Measurements from ENCODE around the gene AP1S3.
A peak's percentile ranks its signal among the peaks of the same experiment; 100 is the strongest.

Gene AP1S3

GRCh38 chr2:223760838-223761502 is 76.4 kb downstream of the AP1S3 start:
- DNase-seq (ENCODE audit: low read depth in 2 of 2), result peak in 1 of 2 donors; percentile 3

DNA sequence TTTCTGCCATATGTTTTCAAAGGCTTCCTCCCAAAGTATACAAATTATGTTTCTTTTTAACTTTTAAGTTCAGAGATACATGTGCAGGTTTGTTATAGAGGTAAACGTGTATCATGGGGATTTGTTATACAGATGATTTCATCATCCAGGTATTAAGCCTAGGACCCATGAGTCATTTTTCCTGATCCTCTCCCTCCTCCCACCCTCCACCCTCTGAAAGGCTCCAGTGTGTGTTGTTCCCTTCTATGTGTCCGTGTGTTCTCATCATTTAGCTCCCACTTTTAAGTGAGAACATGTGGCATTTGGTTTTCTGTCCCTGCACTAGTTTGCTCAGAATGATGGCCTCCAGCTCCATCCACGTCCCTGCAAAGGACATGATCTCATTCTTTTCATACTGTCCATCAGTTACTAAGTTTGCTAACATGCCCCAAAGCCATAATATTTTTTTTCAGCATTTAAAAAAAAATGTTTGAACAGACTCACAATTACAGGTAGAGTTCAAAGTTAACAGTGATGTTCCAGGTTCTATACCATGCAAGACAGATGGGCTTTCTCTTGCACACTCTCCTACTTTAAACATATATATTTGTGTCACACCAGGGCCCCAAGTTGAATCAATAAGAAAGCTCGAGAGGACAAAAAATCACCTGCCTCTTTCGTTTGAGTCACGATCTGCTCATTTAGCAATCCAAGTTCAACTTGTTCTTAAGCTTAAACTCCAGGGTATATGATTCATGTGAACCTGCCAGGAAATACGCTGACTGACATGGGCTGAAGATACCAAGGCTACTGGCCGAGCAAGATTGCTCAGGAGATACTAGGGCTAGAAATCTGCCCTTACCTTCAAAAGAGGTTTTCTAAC is 77.6 kb downstream of the AP1S3 start:
- no peak for DNase-seq (ENCODE audit: low read depth in 2 of 2)

GRCh38 chr2:223758131-223758840 is 79.1 kb downstream of the AP1S3 start:
- no peak for DNase-seq (ENCODE audit: low read depth in 2 of 2)

DNA sequence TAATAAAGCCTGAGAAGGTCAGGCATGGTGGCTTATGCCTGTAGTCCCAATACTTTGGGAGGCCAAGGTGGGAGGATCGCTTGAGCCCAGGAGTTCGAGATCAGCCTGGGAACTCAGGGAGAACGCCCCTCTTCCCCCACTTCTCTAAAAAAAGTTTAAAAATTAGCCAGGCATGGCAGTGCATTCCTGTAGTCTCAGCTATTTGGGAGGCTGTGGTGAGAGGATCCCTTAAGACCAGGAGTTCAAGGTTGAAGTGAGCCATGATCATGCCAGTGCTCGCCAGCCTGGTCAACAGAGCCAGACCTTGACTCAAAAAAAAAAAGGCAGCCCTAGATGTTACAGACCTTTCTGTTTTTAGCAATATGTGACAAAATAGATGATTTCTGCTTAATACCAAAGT is 83.4 kb downstream of the AP1S3 start:
- DNase-seq (ENCODE audit: low read depth in 2 of 2), result no peak

- DNase-seq (ENCODE audit: low read depth in 2 of 2), result no peak
These were observed 86.4 kb downstream of the AP1S3 start for GRCh38 chr2:223751012-223751411.

DNA sequence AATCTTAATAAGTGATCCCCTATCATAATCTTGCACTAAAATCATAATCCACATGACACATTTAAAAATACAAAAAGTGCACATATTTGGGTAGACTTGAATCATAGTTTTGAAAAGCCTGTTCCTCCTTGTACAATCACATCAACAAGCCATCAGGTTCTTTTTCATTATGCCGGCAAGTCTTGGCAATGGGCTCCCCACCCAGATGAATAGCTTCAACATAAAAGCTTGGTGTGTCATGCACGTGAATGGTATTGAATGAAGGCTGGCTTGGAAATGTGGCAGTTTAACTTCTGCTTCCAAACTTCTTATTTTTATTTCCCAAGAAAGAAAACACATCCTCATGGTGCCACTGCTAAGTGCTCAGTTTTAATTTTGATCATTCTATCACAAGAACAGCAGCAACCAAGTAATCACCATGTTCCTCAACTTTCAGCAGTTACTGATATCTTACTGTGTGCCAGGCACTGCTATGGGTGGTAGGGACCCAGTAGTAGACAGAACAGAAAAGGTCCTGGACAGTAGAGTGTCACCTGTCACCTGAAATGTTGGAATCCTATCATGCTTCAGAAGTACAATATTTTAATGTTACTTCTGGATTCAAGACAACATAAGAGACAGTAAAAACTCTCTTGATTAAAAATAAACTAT is 89.9 kb downstream of the AP1S3 start:
- no peak for DNase-seq (ENCODE audit: low read depth in 2 of 2)

DNA sequence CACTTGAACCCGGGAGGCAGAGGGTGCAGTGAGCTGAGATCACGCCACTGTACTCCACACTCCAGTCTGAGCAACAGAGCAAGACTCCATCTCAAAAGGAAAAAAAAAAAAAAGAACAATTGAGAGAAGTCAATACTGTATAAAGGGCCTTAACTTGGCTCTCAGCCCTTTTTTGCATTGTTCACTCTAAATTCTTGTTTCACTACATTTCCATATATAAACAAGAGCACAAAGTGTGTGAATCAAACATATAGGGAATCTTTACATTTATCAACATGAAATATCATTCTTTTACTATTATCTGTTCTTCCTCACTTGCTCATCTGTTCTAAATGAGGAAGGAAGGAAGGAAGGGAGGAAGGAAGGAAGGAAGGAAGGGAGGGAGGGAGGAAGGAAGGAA is 90.8 kb downstream of the AP1S3 start:
- no peak for DNase-seq (ENCODE audit: low read depth in 2 of 2)

DNA sequence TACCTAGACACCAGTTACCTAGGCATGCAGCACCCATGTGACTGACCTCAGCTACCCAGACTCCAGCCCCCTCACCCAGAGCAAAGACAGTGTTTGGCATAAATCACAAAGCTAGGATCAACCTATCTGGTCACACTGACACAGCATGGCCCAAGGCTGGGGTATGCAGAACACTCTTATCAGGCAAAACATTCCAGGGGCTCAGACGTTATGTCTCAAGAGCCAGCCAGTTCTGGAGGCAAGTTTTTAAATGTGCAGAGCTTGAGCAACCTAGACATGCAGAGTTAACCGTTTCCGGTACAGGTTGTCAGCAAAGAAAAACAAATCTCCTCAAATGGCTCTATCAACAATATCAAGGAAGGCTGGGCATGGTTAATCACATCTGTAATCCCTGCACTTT is 92.8 kb downstream of the AP1S3 start:
- DNase-seq (ENCODE audit: low read depth in 2 of 2), result no peak

DNA sequence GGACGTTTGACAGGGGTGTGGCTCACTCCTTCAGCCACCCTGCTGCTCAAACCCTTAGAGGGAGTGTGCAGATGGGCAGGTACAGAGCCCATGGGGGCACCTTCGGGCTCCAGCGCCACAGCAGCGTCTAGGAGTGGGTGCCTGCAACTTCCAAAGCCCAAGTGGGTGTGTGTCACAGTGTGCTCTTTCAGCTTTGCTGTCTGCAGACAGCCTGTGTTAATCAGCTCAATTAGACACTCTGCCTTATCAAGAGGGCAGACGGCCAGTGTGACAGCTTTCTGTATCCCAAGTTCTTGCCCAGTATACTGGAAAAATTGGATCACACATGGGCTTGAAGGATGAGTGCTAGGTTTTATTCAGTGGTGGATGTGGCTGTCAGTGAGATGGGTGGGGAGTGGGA is 96.7 kb downstream of the AP1S3 start:
- DNase-seq (ENCODE audit: low read depth in 2 of 2), result no peak

DNA sequence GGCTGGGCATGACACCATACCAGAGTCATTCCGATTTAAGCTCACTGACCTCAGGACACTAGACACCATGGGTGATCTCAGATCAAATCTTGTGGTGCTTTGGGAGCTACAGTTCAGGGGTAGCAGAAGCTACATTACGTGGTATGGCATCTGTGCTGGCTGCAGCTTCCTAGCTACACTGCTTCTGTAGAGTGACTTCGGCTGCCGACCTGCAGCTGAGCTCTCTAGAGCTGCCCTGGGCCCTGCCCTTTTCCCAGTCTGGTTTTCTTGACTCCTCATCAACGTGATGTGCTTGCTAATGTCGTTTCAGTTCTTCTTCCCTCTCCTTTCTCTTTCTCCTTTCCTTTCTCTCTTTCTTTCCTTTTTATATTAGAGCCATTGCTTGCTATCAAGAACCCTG is 100.2 kb downstream of the AP1S3 start:
- no peak for DNase-seq (ENCODE audit: low read depth in 2 of 2)

GRCh38 chr2:223736488-223736887 is 100.9 kb downstream of the AP1S3 start:
- DNase-seq (ENCODE audit: low read depth in 2 of 2), result no peak

GRCh38 chr2:223735659-223736244 is 101.6 kb downstream of the AP1S3 start:
- no peak for DNase-seq (ENCODE audit: low read depth in 2 of 2)

DNA sequence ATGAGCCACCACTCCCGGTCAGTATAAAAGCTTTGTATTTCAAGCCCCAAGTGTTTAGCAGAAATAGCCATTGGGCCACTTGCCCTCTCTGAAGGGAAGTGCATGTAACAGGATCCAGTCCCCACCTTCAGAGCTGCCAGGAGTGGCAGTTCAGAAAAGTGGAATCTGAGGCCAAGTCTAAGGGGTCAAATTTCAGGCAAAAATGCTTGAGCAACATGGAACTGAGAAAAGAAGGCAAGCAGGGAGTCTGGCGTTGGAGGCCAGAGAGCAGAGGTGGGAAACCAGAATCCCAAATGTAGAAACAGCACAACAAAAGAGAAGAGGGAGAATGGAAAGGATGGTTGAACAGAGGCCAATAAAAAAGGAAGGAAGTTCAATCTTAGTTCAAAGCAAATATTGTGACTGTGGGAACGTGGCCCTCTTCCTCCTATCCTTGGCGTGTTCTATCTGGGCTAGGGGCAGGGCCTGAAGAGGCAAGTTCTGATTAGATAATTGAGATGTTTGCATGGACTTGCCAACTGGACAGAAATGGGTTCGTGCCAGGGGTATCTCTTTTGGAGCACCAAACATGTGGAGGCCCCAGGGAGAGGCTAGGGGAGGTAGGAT is 102.2 kb downstream of the AP1S3 start:
- no peak for DNase-seq (ENCODE audit: low read depth in 2 of 2)

DNA sequence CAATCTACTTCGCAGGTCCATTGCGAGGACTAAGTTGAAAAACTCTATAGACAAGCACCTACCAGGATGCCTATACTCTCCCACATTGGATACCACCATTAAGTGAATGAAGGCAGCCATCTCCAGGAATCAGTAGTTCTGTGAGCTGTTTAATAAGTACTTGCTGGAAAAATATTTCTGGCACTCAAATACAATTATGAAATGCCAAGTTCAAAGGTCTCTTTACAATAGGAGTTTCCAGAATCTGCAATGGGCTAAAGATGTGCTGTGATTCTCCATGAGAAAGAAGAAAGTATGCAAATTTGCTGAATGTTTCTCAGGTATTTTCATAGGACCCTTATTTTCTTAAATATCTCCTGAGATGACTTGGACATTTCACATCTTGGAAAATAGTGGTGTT is 103.0 kb downstream of the AP1S3 start:
- no peak for DNase-seq (ENCODE audit: low read depth in 2 of 2)

GRCh38 chr2:223732346-223732745 is 105.0 kb downstream of the AP1S3 start:
- no peak for DNase-seq (ENCODE audit: low read depth in 2 of 2)

DNA sequence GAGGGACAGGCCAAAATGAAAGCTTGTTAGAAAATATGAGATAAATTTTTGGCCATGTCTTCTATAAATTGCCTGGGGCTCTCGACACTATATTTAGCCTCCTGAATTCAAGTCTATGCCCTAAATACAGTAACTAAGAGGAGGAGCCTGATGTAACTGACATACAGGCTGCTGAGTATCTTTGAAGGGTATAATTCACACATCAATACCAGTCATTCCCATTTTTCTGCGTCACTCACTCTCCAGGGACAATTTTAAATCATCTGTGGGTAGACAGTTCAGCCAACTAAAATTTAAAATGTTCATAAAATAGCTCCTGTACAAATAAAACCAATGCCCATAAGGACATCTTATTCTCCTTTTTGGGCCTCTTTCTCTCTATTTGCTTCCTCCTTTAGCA is 105.9 kb downstream of the AP1S3 start:
- no peak for DNase-seq (ENCODE audit: low read depth in 2 of 2)

- DNase-seq (ENCODE audit: low read depth in 2 of 2), result no peak
These were observed 107.6 kb downstream of the AP1S3 start for GRCh38 chr2:223729781-223730180.

- DNase-seq (ENCODE audit: low read depth in 2 of 2), result peak in 1 of 2 donors; percentile 6
These were observed 109.8 kb downstream of the AP1S3 start for GRCh38 chr2:223727562-223727961.

DNA sequence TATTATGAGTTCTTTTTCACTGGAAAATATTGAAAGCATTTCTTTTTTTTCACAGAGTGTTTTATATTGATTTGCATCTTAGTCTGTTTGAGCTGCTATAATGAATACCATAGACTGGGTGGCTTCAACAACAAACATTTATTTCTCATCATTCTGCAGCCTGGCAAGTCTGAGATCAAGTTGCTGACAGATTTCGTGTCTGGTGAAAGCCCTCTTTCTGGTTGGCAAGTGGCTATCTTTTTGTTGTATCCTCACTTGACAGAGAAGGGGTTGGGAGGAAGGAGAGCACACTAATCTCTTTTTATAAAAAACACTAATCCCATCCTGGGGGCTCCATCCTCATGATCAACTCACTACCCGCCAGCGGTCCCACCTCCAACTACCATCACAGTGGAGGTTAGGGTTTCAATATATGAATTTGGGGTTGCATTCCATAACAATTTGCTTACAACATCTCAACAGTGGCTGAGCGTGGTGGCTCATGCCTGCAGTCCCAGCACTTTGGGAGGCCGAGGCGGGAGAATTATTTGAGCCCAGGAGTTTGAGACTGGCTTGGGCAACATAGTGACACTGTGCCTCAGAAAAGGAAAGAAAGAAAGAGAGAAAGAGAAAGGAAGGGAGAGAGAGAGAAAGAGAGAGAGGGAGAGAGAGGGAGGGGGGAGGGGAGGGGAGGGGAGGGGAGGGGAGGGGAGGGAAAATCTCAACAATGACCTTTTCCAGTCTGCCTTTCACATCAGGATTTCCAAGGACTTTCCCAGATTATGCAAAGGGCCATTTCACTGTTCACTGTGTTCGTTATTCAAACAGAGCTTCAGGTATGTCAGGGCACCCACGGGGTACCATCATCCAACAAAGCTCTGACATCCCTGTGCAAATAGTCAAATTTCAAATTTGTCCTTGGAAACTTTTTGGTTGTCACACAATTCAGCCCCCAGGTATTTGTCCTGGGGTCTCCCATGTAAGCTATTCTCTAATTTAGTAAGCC is 111.1 kb downstream of the AP1S3 start:
- DNase-seq (ENCODE audit: low read depth in 2 of 2), result no peak

- DNase-seq (ENCODE audit: low read depth in 2 of 2), result no peak
These were observed 111.9 kb downstream of the AP1S3 start for GRCh38 chr2:223725494-223725893.

Measured in stimulated activated CD4-positive, alpha-beta T cell treated with anti-CD3 and anti-CD28 coated beads, Interleukin-1b, Interleukin-23, amount 100 ng/mL, for 4 hours (primary cell).